K562 (cell line): ENCODE results near the gene FBXL2. TPM values are rescaled to one million over a fixed set of nuclear protein-coding genes. Genes with fewer than 3 reads are reported as not detected.

Experiments used
- ARID4B ChIP-seq: sonication (generic); formaldehyde crosslinking; IDR thresholded peaks from 2 replicates; pipeline ENCODE4 v1.8.0; 2022; ENCODE audit warnings: mild to moderate bottlenecking, missing genetic modification reagents
- CUX1 ChIP-seq: fragments of 200-800 bp; sonication (Bioruptor generic); IDR thresholded peaks from 2 replicates; pipeline ENCODE4 v1.6.1; 2016; ENCODE audit warnings: missing genetic modification characterization, missing compliant biosample characterization
- E2F5 ChIP-seq: sonication (generic); formaldehyde crosslinking; IDR thresholded peaks from 2 replicates; pipeline ENCODE4 v1.8.0; 2022; ENCODE audit warnings: mild to moderate bottlenecking, missing genetic modification reagents
- EP300 ChIP-seq: IDR thresholded peaks from 2 replicates; pipeline ENCODE4 v1.6.1; 2012; ENCODE audit warnings: low read length, improper control_type of control experiment
- FUS ChIP-seq: fragments of 200-400 bp; formaldehyde crosslinking; optimal IDR thresholded peaks from 2 replicates; pipeline ENCODE3; 2017; ENCODE audit warnings: low read depth, low read length
- GATAD2A ChIP-seq: fragments of 450-650 bp; IDR thresholded peaks from 2 replicates; pipeline ENCODE4 v1.6.1; 2017
- KAT7 ChIP-seq: sonication (generic); formaldehyde crosslinking; IDR thresholded peaks from 2 replicates; pipeline ENCODE4 v1.8.0; 2022; ENCODE audit warnings: missing genetic modification reagents, mild to moderate bottlenecking, borderline replicate concordance
- KLF6 ChIP-seq: fragments of 250-450 bp; sonication (Bioruptor Pico); IDR thresholded peaks from 2 replicates; pipeline ENCODE4 v1.4.0; 2020; ENCODE audit warnings: mild to moderate bottlenecking, moderate library complexity, borderline replicate concordance
- L3MBTL2 ChIP-seq: fragments of 450-650 bp; IDR thresholded peaks from 2 replicates; pipeline ENCODE4 v1.6.1; 2016; ENCODE audit warnings: mild to moderate bottlenecking, moderate library complexity
- MED1 ChIP-seq: sonication (generic); formaldehyde crosslinking; IDR thresholded peaks from 2 replicates; pipeline ENCODE4 v1.8.1; 2023; ENCODE audit warnings: missing genetic modification reagents, borderline replicate concordance
- NFRKB ChIP-seq: fragments of 450-650 bp; IDR thresholded peaks from 2 replicates; pipeline ENCODE4 v1.6.1; 2016; ENCODE audit warnings: low read depth
- RAD51 ChIP-seq: fragments of 450-650 bp; IDR thresholded peaks from 2 replicates; pipeline ENCODE4 v1.7.1; 2016; ENCODE audit warnings: low read depth, mild to moderate bottlenecking, borderline replicate concordance
- YBX1 ChIP-seq: fragments of 450-650 bp; IDR thresholded peaks from 2 replicates; pipeline ENCODE4 v1.7.1; 2016; ENCODE audit warnings: mild to moderate bottlenecking
- ZFX ChIP-seq: sonication (generic); formaldehyde crosslinking; IDR thresholded peaks from 2 replicates; pipeline ENCODE4 v1.8.0; 2022; ENCODE audit warnings: mild to moderate bottlenecking, missing genetic modification reagents, moderate library complexity
- ZKSCAN1 ChIP-seq: fragments of 150-350 bp; IDR thresholded peaks from 2 replicates; pipeline ENCODE4 v1.6.1; 2016; ENCODE audit warnings: low read depth, low read length
- ZNF282 ChIP-seq: sonication (generic); formaldehyde crosslinking; IDR thresholded peaks from 2 replicates; pipeline ENCODE4 v1.8.1; 2023; ENCODE audit warnings: missing genetic modification reagents
- ZNF324 ChIP-seq: fragments of 250-450 bp; sonication (Bioruptor Pico); IDR thresholded peaks from 2 replicates; pipeline ENCODE4 v1.4.0; 2020; ENCODE audit warnings: mild to moderate bottlenecking
- ZNF431 ChIP-seq: sonication (generic); formaldehyde crosslinking; IDR thresholded peaks from 2 replicates; pipeline ENCODE4 v1.8.0; 2022; ENCODE audit warnings: mild to moderate bottlenecking, missing genetic modification reagents
- ZNF639 ChIP-seq, 2 experiments: fragments of 200-800 bp in 1 of 2; sonication (Bioruptor generic) in 1 of 2; sonication (generic) in 1 of 2; formaldehyde crosslinking in 1 of 2; IDR thresholded peaks in 1 of 2; conservative IDR thresholded peaks in 1 of 2; 2 replicates each; pipeline versions ENCODE4 v1.5.0 to v1.6.1; 2016 to 2020; ENCODE audit warnings: missing compliant biosample characterization in 1 of 2, missing genetic modification characterization in 1 of 2, missing genetic modification reagents in 1 of 2
- polyA plus RNA-seq, 8 experiments: library from polyadenylated mRNA; depleted of rRNA in 4 of 8; stranded (reverse) in 5 of 8; unstranded in 3 of 8; fragments of >200 nt; fragmentation: Nextera tagmentation in 2 of 8; fragmentation: Illumina TruSeq in 1 of 8; extraction: Ambion mirVana in 2 of 8; extraction: Trizol in 1 of 8; gene quantifications; 2 replicates each; pipeline versions ENCODE4 v1.2.1 to v1.2.3, GENCODE V29; 2011 to 2014; ENCODE audit warnings: inconsistent platforms in 1 of 8, missing spikeins in 1 of 8
- total RNA-seq, 7 experiments: library from RNA; depleted of rRNA in 6 of 7; stranded (reverse); fragments of >200 nt in 6 of 7; fragmentation: Illumina TruSeq in 2 of 7; extraction: Trizol in 2 of 7; gene quantifications; 2 replicates each; pipeline versions ENCODE4 v1.2.1 to v1.2.3, GENCODE V29; 2011 to 2021; ENCODE audit warnings: low replicate concordance in 1 of 7

Gene FBXL2
- total and polyA plus RNA-seq, 9 of the 15 experiments (the other 6 are each of a cell fraction or from before 2014, with no cell fraction given): 1.3 to 6.9 (median 1.9) TPM

- TF ChIP-seq MED1 (CRISPR knock-in tag) (no peak), ZNF639 (CRISPR knock-in tag; conservative IDR thresholded peaks at IDR 0.05 in 1 of 2, IDR thresholded peaks at IDR 0.05 in 1 of 2) (no peak), KAT7 (CRISPR knock-in tag) (no peak), ZNF282 (CRISPR knock-in tag) (no peak), ZNF324 (CRISPR knock-in tag) (no peak), ZFX (CRISPR knock-in tag) (no peak), CUX1 (CRISPR knock-in tag) (no peak), ARID4B (CRISPR knock-in tag) (no peak), ZNF431 (CRISPR knock-in tag) (no peak), YBX1 (no peak), RAD51 (no peak), NFRKB (no peak), GATAD2A (no peak), EP300 (peak; percentile 48; the same call in 1 of the 2 replicates), L3MBTL2 (no peak), E2F5 (CRISPR knock-in tag) (no peak), FUS (no peak), ZKSCAN1 (no peak), KLF6 (CRISPR knock-in tag) (no peak)
These were observed 108.2 kb downstream of the FBXL2 start (continued) for GRCh38 chr3:33385423-33385822.
